Fibroblast of the aortic adventitia (primary cell): ENCODE results near the gene PSPN. TPM values are rescaled to one million over a fixed set of nuclear protein-coding genes. Genes with fewer than 3 reads are reported as not detected.

Experiments used
- DNase-seq: peaks from one replicate; pipeline ENCODE4 v3.0.0-alpha.2; 2010; ENCODE audit warnings: low read depth
- H3K4me3 ChIP-seq: 2 replicates; pipeline ENCODE4 v1.5.1; 2011; ENCODE audit warnings: low read depth, mild to moderate bottlenecking, control low read depth, low read length, moderate library complexity
- CTCF ChIP-seq: IDR thresholded peaks from 2 replicates; pipeline ENCODE4 v1.5.1; 2011; ENCODE audit warnings: mild to moderate bottlenecking, low read length, control low read depth, inconsistent platforms; ENCODE audit not compliant: insufficient read depth
- total RNA-seq: library from RNA; depleted of rRNA; stranded (reverse); fragments of >200 nt; gene quantifications from 2 replicates; pipeline ENCODE4 v1.2.3, GENCODE V29; 2012; ENCODE audit warnings: low replicate concordance

The PSPN gene
- total RNA-seq, 1 donor = 1.2 TPM

GRCh38 chr19:6393074-6393982 lies 17.6 kb upstream of the PSPN start, which contains the start of gene GTF2F1:
Gene GTF2F1 (minus strand): TSS chr19:6393164. CDS start chr19:6392995, 169 bp downstream.
- TF ChIP-seq CTCF = peak; percentile 29

GRCh38 chr19:6392221-6393073 lies 16.7 kb upstream of the PSPN start:
- TF ChIP-seq CTCF = no peak
- no peak for DNase-seq
- peak overlapping the region; percentile 85 for H3K4me3 ChIP-seq

More at GRCh38 chr19:6393074-6393982, 17.6 kb upstream of the PSPN start, which contains the start of gene GTF2F1:
- peak; percentile 96 for DNase-seq
- H3K4me3 ChIP-seq = peak within 1 kb of the TSS; percentile 85

- no peak overlapping the region for H3K4me3 ChIP-seq
- DNase-seq = no peak
- no peak for TF ChIP-seq CTCF
These were observed 11.6 kb upstream of the PSPN start for GRCh38 chr19:6387372-6387771.

GRCh38 chr19:6384381-6384780 lies 8.6 kb upstream of the PSPN start:
- DNase-seq = no peak
- H3K4me3 ChIP-seq = no peak overlapping the region
- no peak for TF ChIP-seq CTCF

- H3K4me3 ChIP-seq = no peak overlapping the region
- no peak for TF ChIP-seq CTCF
These were observed 7.5 kb upstream of the PSPN start for GRCh38 chr19:6383188-6383587.

GRCh38 chr19:6381030-6381750 lies 5.5 kb upstream of the PSPN start:
- TF ChIP-seq CTCF = no peak
- no peak for DNase-seq
- H3K4me3 ChIP-seq = no peak overlapping the region

More at GRCh38 chr19:6383188-6383587, 7.5 kb upstream of the PSPN start:
- no peak for DNase-seq
